GM12878 (cell line): ENCODE data around the gene TRERF1.
"Not testable (repeated sequence)": the region's sequence is repeated elsewhere in the genome, so short reads cannot be mapped to it uniquely, and the experiment has no call there.

Experiments used
- GABPA ChIP-seq: IDR thresholded peaks from 2 replicates; pipeline ENCODE4 v1.6.1; 2014; ENCODE audit warnings: antibody characterized with exemption, low read depth, mild to moderate bottlenecking, inconsistent platforms
- TF ChIP-seq, protein P1 (sequence below): fragments of 450-650 bp; IDR thresholded peaks from 2 replicates; pipeline ENCODE4 v1.6.1; 2017; ENCODE audit warnings: low read depth, mild to moderate bottlenecking, moderate library complexity
- TF ChIP-seq, protein P2 (sequence below): IDR thresholded peaks from 2 replicates; pipeline ENCODE4 v1.6.1; 2012; ENCODE audit warnings: low read depth, low read length, improper control_type of control experiment
- TF ChIP-seq, protein P3 (sequence below), 3 experiments: IDR thresholded peaks in 2 of 3; conservative IDR thresholded peaks in 1 of 3; 2 replicates each; pipeline ENCODE4 v1.5.1; 2011; ENCODE audit warnings: low read depth in 3 of 3, low read length in 3 of 3, mild to moderate bottlenecking in 3 of 3, control low read depth in 2 of 3, moderate library complexity in 2 of 3, inconsistent platforms in 1 of 3, mixed read lengths in 1 of 3; ENCODE audit not compliant: control insufficient read depth in 2 of 3, insufficient read depth in 1 of 3; ENCODE audit errors: extremely low read depth in 1 of 3

DNA sequence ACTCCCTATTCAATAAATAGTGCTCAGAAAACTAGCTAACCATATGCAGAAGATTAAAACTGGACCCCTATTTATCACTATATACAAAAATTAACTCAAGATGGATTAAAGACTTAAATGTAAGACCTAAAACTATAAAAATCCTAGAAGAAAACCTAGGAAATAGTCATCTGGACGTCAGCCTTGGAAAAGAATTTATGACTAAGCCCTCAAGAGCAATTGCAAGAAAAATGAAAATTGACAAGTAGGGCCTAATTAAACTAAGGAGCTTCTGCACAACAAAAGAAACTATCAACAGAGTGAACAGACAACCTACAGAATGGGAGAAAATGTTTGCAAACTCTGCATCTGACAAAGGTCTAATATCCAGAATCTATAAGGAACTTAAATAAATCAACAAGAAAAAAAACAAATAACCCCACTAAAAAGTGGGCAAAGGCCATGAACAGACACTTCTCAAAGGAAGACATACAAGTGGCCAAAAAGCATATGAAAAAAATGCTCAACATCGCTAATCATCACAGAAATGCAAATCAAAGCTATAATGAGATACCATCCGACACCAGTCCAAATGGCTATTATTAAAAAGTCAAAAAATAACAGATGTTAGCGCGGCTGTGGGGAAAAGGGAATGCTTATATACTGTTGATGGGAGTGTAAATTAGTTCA is 126.9 kb downstream of the TRERF1 start:
- TF ChIP-seq GABPA: not testable (repeated sequence)
- TF ChIP-seq, protein P1, sequence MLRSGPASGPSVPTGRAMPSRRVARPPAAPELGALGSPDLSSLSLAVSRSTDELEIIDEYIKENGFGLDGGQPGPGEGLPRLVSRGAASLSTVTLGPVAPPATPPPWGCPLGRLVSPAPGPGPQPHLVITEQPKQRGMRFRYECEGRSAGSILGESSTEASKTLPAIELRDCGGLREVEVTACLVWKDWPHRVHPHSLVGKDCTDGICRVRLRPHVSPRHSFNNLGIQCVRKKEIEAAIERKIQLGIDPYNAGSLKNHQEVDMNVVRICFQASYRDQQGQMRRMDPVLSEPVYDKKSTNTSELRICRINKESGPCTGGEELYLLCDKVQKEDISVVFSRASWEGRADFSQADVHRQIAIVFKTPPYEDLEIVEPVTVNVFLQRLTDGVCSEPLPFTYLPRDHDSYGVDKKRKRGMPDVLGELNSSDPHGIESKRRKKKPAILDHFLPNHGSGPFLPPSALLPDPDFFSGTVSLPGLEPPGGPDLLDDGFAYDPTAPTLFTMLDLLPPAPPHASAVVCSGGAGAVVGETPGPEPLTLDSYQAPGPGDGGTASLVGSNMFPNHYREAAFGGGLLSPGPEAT: not testable (repeated sequence)
- TF ChIP-seq, protein P2, sequence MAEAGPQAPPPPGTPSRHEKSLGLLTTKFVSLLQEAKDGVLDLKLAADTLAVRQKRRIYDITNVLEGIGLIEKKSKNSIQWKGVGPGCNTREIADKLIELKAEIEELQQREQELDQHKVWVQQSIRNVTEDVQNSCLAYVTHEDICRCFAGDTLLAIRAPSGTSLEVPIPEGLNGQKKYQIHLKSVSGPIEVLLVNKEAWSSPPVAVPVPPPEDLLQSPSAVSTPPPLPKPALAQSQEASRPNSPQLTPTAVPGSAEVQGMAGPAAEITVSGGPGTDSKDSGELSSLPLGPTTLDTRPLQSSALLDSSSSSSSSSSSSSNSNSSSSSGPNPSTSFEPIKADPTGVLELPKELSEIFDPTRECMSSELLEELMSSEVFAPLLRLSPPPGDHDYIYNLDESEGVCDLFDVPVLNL: not testable (repeated sequence)
- TF ChIP-seq, protein P3, sequence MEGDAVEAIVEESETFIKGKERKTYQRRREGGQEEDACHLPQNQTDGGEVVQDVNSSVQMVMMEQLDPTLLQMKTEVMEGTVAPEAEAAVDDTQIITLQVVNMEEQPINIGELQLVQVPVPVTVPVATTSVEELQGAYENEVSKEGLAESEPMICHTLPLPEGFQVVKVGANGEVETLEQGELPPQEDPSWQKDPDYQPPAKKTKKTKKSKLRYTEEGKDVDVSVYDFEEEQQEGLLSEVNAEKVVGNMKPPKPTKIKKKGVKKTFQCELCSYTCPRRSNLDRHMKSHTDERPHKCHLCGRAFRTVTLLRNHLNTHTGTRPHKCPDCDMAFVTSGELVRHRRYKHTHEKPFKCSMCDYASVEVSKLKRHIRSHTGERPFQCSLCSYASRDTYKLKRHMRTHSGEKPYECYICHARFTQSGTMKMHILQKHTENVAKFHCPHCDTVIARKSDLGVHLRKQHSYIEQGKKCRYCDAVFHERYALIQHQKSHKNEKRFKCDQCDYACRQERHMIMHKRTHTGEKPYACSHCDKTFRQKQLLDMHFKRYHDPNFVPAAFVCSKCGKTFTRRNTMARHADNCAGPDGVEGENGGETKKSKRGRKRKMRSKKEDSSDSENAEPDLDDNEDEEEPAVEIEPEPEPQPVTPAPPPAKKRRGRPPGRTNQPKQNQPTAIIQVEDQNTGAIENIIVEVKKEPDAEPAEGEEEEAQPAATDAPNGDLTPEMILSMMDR (IDR thresholded peaks at IDR 0.05 in 2 of 3, conservative IDR thresholded peaks at IDR 0.05 in 1 of 3; ENCODE audit: control insufficient read depth in 2 of 3, extremely low read depth in 1 of 3, insufficient read depth in 1 of 3, low read depth in 3 of 3, low read length in 3 of 3): not testable (repeated sequence)
